Measurements from ENCODE around the gene CDKAL1.

The CDKAL1 gene

GRCh38 chr6:20565342-20565741, 31.1 kb downstream of the CDKAL1 start:
- Histone ChIP-seq H3K4me1 (no peaks in the 10 kb centered on the region), H3K27ac (no peak overlapping the region), H3K9me3 (no peaks in the 10 kb centered on the region), H3K27me3 (no peaks in the 10 kb centered on the region), H3K36me3 (no peaks in the 10 kb centered on the region), H3K4me3 (no peak overlapping the region)
- no peak for TF ChIP-seq CTCF (IDR thresholded peaks at IDR 0.05)
- intact Hi-C loops (cut with DNase I; ENCODE audit: low total_unique reads): no loop called here
- DNase-seq: no peak

- Histone ChIP-seq H3K4me1 (no peaks in the 10 kb centered on the region), H3K27me3 (no peaks in the 10 kb centered on the region), H3K36me3 (no peaks in the 10 kb centered on the region), H3K4me3 (no peak overlapping the region), H3K27ac (no peak overlapping the region), H3K9me3 (no peaks in the 10 kb centered on the region)
- TF ChIP-seq CTCF (IDR thresholded peaks at IDR 0.05): no peak
- intact Hi-C loops (cut with DNase I; ENCODE audit: low total_unique reads): no loop called here
- no peak for DNase-seq
Measured at GRCh38 chr6:20566109-20566508, 31.9 kb downstream of the CDKAL1 start.

- no peaks in the 10 kb centered on the region for H3K27me3 ChIP-seq
- H3K4me3 ChIP-seq: no peak overlapping the region
- H3K27ac ChIP-seq: no peak overlapping the region
- H3K36me3 ChIP-seq: no peaks in the 10 kb centered on the region
- no peak for DNase-seq
- H3K9me3 ChIP-seq: no peaks in the 10 kb centered on the region
- H3K4me1 ChIP-seq: peaks cover 0 to 11% (median 3%) of the 10 kb centered on the region in 4 donors
- intact Hi-C loops (cut with DNase I; ENCODE audit: low total_unique reads): no loop called here
- TF ChIP-seq CTCF (IDR thresholded peaks at IDR 0.05): no peak
Measured at GRCh38 chr6:20569000-20569610, 34.8 kb downstream of the CDKAL1 start.

GRCh38 chr6:20571261-20571660, 37.0 kb downstream of the CDKAL1 start:
- H3K27me3 ChIP-seq: no peaks in the 10 kb centered on the region
- no peak overlapping the region for H3K27ac ChIP-seq
- no peaks in the 10 kb centered on the region for H3K9me3 ChIP-seq
- no peak for TF ChIP-seq CTCF (IDR thresholded peaks at IDR 0.05)
- H3K4me3 ChIP-seq: no peak overlapping the region
- no peaks in the 10 kb centered on the region for H3K36me3 ChIP-seq
- no peak for DNase-seq
- peaks cover 0 to 19% (median 3%) of the 10 kb centered on the region in 4 donors for H3K4me1 ChIP-seq
- intact Hi-C loops (cut with DNase I; ENCODE audit: low total_unique reads): no loop called here

GRCh38 chr6:20572288-20572687, 38.0 kb downstream of the CDKAL1 start:
- no peaks in the 10 kb centered on the region for H3K27me3 ChIP-seq
- H3K4me3 ChIP-seq: no peak overlapping the region
- intact Hi-C loops (cut with DNase I; ENCODE audit: low total_unique reads): no loop called here
- no peak for DNase-seq
- no peak overlapping the region for H3K27ac ChIP-seq
- H3K36me3 ChIP-seq: peaks cover 0 to 8% (median 0%) of the 10 kb centered on the region in 3 donors
- H3K4me1 ChIP-seq: peaks cover 0 to 19% (median 3%) of the 10 kb centered on the region in 4 donors
- H3K9me3 ChIP-seq: no peaks in the 10 kb centered on the region
- no peak for TF ChIP-seq CTCF (IDR thresholded peaks at IDR 0.05)

- Histone ChIP-seq H3K27ac (no peak overlapping the region), H3K4me3 (no peak overlapping the region), H3K4me1 (peaks cover 0 to 19% (median 3%) of the 10 kb centered on the region in 4 donors), H3K9me3 (no peaks in the 10 kb centered on the region), H3K36me3 (peaks cover 0 to 13% (median 0%) of the 10 kb centered on the region in 3 donors), H3K27me3 (no peaks in the 10 kb centered on the region)
- intact Hi-C loops (cut with DNase I; ENCODE audit: low total_unique reads): no loop called here
- DNase-seq: no peak
- TF ChIP-seq CTCF (IDR thresholded peaks at IDR 0.05): no peak
Measured at GRCh38 chr6:20572940-20573339, 38.7 kb downstream of the CDKAL1 start.

Data from tibial artery (tissue), 4 donors.